K562 (cell line): ENCODE data around the gene MPI. TPM values are rescaled to one million over a fixed set of nuclear protein-coding genes. Genes with fewer than 3 reads are reported as not detected.

ENCODE experiments used
- ATF1 ChIP-seq, 2 experiments: fragments of 450-650 bp in 1 of 2; IDR thresholded peaks; 2 replicates each; pipeline ENCODE4 v1.6.1; 2016; ENCODE audit warnings: missing compliant biosample characterization in 1 of 2, missing genetic modification characterization in 1 of 2
- CC2D1A ChIP-seq: fragments of 450-650 bp; IDR thresholded peaks from 2 replicates; pipeline ENCODE4 v1.6.1; 2017; ENCODE audit warnings: mild to moderate bottlenecking
- ETV1 ChIP-seq: fragments of 450-650 bp; conservative IDR thresholded peaks from 2 replicates; pipeline ENCODE4 v1.6.1; 2016; ENCODE audit warnings: missing genetic modification characterization, control low read depth, low read depth, missing compliant biosample characterization
- LCOR ChIP-seq: sonication (generic); formaldehyde crosslinking; IDR thresholded peaks from 2 replicates; pipeline ENCODE4 v1.8.0; 2022; ENCODE audit warnings: mild to moderate bottlenecking, missing genetic modification reagents
- MCM2 ChIP-seq: fragments of 450-650 bp; IDR thresholded peaks from 2 replicates; pipeline ENCODE4 v1.6.1; 2017; ENCODE audit warnings: low read depth, mild to moderate bottlenecking
- NR2F6 ChIP-seq: fragments of 450-650 bp; formaldehyde crosslinking; IDR thresholded peaks from 2 replicates; pipeline ENCODE4 v1.4.0; 2020; ENCODE audit warnings: mild to moderate bottlenecking
- PHF20 ChIP-seq: fragments of 450-650 bp; IDR thresholded peaks from 2 replicates; pipeline ENCODE4 v1.6.1; 2018; ENCODE audit not compliant: partially characterized antibody
- SETDB1 ChIP-seq: IDR thresholded peaks from one replicate; pipeline ENCODE4 v1.6.1; 2012; ENCODE audit warnings: low read length, control low read depth, inconsistent platforms
- SRSF7 ChIP-seq: fragments of 200-400 bp; formaldehyde crosslinking; optimal IDR thresholded peaks from 2 replicates; pipeline ENCODE3; 2017; ENCODE audit warnings: mild to moderate bottlenecking, low read depth, low read length
- WHSC1 ChIP-seq: IDR thresholded peaks from one replicate; pipeline ENCODE4 v1.6.1; 2012; ENCODE audit warnings: low read length, control low read depth, inconsistent platforms
- ZNF140 ChIP-seq: fragments of 250-450 bp; sonication (Bioruptor Pico); IDR thresholded peaks from 2 replicates; pipeline ENCODE4 v1.8.0; 2021; ENCODE audit warnings: moderate library complexity, mild to moderate bottlenecking, inconsistent platforms
- ZNF384 ChIP-seq: IDR thresholded peaks from 2 replicates; pipeline ENCODE4 v1.6.1; 2012; ENCODE audit warnings: low read depth, low read length, improper control_type of control experiment
- ZNF707 ChIP-seq: fragments of 250-450 bp; sonication (Bioruptor Pico); conservative IDR thresholded peaks from 2 replicates; pipeline ENCODE4 v1.8.0; 2022; ENCODE audit warnings: inconsistent platforms, mild to moderate bottlenecking, moderate library complexity
- polyA plus RNA-seq, 8 experiments: library from polyadenylated mRNA; depleted of rRNA in 4 of 8; stranded (reverse) in 5 of 8; unstranded in 3 of 8; fragments of >200 nt; fragmentation: Nextera tagmentation in 2 of 8; fragmentation: Illumina TruSeq in 1 of 8; extraction: Ambion mirVana in 2 of 8; extraction: Trizol in 1 of 8; gene quantifications; 2 replicates each; pipeline versions ENCODE4 v1.2.1 to v1.2.3, GENCODE V29; 2011 to 2014; ENCODE audit warnings: inconsistent platforms in 1 of 8, missing spikeins in 1 of 8
- total RNA-seq, 7 experiments: library from RNA; depleted of rRNA in 6 of 7; stranded (reverse); fragments of >200 nt in 6 of 7; fragmentation: Illumina TruSeq in 2 of 7; extraction: Trizol in 2 of 7; gene quantifications; 2 replicates each; pipeline versions ENCODE4 v1.2.1 to v1.2.3, GENCODE V29; 2011 to 2021; ENCODE audit warnings: low replicate concordance in 1 of 7
- TF ChIP-seq, protein P1 (sequence below): fragments of 450-650 bp; IDR thresholded peaks from 2 replicates; pipeline ENCODE4 v1.6.1; 2017; ENCODE audit warnings: antibody characterized with exemption, mild to moderate bottlenecking
- TF ChIP-seq, protein P2 (sequence below): fragments of 250-450 bp; sonication (Bioruptor Pico); IDR thresholded peaks from 2 replicates; pipeline ENCODE4 v1.8.0; 2021; ENCODE audit warnings: mild to moderate bottlenecking, moderate library complexity
- TF ChIP-seq, protein P3 (sequence below): fragments of 250-450 bp; sonication (Bioruptor Pico); IDR thresholded peaks from 2 replicates; pipeline ENCODE4 v1.8.0; 2022; ENCODE audit warnings: inconsistent platforms
- TF ChIP-seq, protein P4 (sequence below), 2 experiments: IDR thresholded peaks in 1 of 2; conservative IDR thresholded peaks in 1 of 2; 2 replicates each; pipeline ENCODE4 v1.6.1; 2016; ENCODE audit warnings: low read depth in 2 of 2, mild to moderate bottlenecking in 1 of 2, missing compliant biosample characterization in 1 of 2, missing genetic modification characterization in 1 of 2, moderate library complexity in 1 of 2

MPI gene
- total and polyA plus RNA-seq, 9 of the 15 experiments (the other 6 are each of a cell fraction or from before 2014, with no cell fraction given): 30.7 to 105 (median 40.5) TPM

DNA sequence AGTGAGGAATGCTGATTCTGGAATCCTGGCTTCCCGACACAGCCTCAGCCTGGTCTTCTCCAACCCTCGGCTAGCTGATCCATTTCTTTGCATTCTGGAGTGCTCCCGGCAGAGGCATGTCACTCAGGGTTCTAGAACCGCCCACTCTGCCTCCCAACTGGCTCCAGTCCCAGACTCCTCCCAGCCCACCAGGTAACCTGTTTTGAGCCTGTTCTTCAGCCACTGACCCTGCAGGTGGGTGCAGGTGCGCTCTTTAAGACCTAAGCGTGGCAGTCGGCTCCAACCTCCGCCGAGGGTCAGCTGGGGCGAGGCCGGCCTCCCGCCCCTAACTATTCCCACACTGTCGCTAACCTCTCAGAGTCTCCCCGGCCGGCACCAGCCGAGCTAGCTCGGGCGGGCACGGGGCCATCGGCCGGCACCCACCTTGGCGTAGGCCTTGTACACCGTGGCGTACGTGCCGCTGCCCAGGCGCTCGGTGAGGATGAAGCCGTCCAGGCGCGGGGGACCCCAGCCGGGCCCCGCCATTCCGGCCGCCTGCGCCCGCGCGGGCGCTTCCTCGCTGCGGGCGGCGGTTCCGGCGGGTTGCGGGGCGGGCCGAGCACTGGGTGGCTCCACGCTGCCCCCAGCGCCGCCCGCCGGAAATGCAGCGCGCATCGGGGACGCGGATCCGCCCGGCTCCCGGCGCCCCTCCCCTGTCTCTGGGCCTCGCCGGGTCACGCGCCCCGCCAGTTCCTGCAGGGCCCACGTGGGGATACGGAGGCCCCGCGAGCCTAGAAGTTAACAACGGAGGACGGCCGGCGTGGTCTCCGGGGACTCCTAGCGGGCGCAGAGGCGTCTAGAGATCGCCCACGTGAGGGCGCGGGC is 47.0 kb upstream of the MPI start, which contains the start of gene ULK3 (continued):
- TF ChIP-seq, protein P1, sequence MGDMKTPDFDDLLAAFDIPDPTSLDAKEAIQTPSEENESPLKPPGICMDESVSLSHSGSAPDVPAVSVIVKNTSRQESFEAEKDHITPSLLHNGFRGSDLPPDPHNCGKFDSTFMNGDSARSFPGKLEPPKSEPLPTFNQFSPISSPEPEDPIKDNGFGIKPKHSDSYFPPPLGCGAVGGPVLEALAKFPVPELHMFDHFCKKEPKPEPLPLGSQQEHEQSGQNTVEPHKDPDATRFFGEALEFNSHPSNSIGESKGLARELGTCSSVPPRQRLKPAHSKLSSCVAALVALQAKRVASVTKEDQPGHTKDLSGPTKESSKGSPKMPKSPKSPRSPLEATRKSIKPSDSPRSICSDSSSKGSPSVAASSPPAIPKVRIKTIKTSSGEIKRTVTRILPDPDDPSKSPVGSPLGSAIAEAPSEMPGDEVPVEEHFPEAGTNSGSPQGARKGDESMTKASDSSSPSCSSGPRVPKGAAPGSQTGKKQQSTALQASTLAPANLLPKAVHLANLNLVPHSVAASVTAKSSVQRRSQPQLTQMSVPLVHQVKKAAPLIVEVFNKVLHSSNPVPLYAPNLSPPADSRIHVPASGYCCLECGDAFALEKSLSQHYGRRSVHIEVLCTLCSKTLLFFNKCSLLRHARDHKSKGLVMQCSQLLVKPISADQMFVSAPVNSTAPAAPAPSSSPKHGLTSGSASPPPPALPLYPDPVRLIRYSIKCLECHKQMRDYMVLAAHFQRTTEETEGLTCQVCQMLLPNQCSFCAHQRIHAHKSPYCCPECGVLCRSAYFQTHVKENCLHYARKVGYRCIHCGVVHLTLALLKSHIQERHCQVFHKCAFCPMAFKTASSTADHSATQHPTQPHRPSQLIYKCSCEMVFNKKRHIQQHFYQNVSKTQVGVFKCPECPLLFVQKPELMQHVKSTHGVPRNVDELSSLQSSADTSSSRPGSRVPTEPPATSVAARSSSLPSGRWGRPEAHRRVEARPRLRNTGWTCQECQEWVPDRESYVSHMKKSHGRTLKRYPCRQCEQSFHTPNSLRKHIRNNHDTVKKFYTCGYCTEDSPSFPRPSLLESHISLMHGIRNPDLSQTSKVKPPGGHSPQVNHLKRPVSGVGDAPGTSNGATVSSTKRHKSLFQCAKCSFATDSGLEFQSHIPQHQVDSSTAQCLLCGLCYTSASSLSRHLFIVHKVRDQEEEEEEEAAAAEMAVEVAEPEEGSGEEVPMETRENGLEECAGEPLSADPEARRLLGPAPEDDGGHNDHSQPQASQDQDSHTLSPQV: peak; percentile 84
- TF ChIP-seq ATF1 (CRISPR knock-in tag; IDR thresholded peaks at IDR 0.05): no peak
- TF ChIP-seq ATF1 (tag; IDR thresholded peaks at IDR 0.05): peak; percentile 64
- TF ChIP-seq SETDB1: no peak
- no peak for TF ChIP-seq NR2F6 (CRISPR knock-in tag)
- peak; percentile 87 for TF ChIP-seq LCOR
- no peak for TF ChIP-seq ZNF707 (CRISPR knock-in tag)
- TF ChIP-seq PHF20: no peak
- TF ChIP-seq SRSF7: no peak
- TF ChIP-seq, protein P2, sequence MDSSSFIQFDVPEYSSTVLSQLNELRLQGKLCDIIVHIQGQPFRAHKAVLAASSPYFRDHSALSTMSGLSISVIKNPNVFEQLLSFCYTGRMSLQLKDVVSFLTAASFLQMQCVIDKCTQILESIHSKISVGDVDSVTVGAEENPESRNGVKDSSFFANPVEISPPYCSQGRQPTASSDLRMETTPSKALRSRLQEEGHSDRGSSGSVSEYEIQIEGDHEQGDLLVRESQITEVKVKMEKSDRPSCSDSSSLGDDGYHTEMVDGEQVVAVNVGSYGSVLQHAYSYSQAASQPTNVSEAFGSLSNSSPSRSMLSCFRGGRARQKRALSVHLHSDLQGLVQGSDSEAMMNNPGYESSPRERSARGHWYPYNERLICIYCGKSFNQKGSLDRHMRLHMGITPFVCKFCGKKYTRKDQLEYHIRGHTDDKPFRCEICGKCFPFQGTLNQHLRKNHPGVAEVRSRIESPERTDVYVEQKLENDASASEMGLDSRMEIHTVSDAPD: no peak
- no peak for TF ChIP-seq ZNF140
- no peak for TF ChIP-seq ETV1 (tag)
- TF ChIP-seq MCM2: no peak
- TF ChIP-seq CC2D1A: no peak
- TF ChIP-seq WHSC1: no peak
- TF ChIP-seq, protein P3, sequence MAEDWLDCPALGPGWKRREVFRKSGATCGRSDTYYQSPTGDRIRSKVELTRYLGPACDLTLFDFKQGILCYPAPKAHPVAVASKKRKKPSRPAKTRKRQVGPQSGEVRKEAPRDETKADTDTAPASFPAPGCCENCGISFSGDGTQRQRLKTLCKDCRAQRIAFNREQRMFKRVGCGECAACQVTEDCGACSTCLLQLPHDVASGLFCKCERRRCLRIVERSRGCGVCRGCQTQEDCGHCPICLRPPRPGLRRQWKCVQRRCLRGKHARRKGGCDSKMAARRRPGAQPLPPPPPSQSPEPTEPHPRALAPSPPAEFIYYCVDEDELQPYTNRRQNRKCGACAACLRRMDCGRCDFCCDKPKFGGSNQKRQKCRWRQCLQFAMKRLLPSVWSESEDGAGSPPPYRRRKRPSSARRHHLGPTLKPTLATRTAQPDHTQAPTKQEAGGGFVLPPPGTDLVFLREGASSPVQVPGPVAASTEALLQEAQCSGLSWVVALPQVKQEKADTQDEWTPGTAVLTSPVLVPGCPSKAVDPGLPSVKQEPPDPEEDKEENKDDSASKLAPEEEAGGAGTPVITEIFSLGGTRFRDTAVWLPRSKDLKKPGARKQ: no peak
- TF ChIP-seq, protein P4, sequence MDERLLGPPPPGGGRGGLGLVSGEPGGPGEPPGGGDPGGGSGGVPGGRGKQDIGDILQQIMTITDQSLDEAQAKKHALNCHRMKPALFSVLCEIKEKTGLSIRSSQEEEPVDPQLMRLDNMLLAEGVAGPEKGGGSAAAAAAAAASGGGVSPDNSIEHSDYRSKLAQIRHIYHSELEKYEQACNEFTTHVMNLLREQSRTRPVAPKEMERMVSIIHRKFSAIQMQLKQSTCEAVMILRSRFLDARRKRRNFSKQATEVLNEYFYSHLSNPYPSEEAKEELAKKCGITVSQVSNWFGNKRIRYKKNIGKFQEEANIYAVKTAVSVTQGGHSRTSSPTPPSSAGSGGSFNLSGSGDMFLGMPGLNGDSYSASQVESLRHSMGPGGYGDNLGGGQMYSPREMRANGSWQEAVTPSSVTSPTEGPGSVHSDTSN (CRISPR knock-in tag; IDR thresholded peaks at IDR 0.05; ENCODE audit: low read depth): peak; percentile 86
- TF ChIP-seq, protein P4 (tag; conservative IDR thresholded peaks at IDR 0.05; ENCODE audit: low read depth): peak; percentile 93
- TF ChIP-seq ZNF384: no peak
